ENCODE measurements around the gene WNT11.
"Not testable (repeated sequence)": the region's sequence is repeated elsewhere in the genome, so short reads cannot be mapped to it uniquely, and the experiment has no call there.

WNT11 gene

DNA sequence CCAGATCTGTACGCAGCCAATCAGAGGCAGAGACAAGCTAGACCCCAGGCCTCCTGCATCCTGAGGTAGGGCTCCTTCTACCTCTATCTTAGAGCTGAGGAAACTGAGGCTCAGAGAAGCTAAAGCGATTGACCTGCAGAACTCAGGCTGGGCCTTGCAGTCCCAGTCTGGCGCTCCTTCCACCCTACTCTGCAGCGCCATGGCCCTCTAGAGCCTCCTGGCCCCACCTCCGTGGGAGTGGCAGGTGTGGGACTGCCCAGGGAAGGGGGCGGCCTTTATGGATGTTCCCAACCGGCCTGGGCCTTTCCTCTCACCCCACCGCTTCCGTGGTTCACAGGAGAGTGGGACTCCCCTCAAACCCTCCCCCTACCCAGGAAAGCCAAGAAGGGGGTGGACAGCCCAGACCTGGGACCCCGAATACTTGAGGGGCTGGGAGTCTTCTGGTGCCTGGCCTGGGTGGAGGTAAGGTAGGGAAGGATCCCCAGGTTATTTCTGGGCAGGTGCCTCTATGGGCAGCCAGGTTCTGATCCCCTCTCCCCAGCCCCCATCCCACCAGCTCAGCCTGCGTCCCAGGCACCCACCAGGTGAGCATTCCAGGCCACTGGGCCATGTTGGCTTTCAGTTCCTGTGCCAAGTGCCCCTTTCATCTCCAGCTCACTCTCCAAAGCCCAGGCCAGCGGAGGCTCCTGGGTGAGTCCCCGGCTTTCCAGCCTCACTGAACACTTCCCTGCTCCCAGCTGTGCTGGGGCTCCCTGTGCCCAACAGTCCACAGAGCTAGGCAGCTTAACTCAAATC lies 3.0 kb downstream of the WNT11 start:
- DNase-seq (ENCODE audit: low read depth in 2 of 2), result no peak

DNA sequence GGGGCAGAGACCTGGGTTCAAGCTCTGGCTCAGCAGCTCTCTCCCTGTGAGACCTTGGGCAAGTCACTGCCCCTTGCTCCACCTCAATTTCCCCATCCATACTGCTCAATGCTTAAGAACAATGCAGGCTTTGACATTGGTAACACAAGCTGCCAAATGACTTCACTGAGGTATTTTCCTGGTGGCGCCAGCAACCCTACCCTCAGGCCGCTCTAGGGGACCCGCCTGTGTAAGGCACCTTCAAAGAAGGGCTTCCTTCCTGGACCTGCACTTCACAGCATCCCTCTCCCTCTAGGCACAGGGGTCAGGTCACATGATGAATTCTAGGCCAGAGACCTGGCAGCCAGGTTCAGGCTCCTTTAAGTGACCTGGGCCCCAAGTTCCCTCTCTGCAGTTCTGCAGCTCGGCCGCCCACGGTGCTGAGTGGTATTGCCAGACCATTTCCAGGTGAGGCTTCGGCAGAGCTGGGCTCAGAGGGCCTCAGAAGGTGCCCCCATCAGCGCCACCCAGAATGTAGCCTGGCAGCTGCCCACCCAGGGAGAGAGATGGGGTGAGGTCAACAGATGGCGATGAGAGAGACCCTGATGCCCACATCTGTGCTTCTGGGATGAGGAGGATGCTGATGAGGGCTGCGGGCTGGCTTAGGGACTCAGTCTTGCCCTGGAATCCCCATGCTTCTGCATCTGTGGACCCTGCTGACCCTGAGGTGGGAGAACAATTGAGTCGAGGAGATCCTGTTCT lies 4.5 kb downstream of the WNT11 start:
- no peak for DNase-seq (ENCODE audit: low read depth in 2 of 2)

DNA sequence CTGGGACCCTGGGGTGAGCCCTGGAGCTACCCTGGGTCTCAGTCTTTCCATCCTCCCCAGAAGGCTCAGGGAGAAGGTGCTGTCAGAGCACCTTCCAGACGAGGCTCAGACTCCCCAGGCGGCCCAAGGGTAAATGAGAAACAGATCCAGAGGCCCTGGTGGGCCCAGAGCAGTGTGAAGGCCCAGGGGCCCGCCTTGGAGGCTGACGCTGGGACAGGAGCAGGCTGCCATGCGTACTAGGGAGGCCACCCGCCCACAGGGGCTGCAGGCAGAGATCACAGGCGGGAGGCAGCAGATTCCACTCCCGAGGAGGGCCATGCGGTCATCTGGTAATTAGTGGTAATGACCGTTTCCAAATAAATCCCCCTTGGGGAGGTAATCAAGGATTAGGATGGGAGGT lies 5.2 kb downstream of the WNT11 start:
- DNase-seq (ENCODE audit: low read depth in 2 of 2), result no peak

GRCh38 chr11:76200006-76200940 lies 6.0 kb downstream of the WNT11 start:
- no peak for DNase-seq (ENCODE audit: low read depth in 2 of 2)

DNA sequence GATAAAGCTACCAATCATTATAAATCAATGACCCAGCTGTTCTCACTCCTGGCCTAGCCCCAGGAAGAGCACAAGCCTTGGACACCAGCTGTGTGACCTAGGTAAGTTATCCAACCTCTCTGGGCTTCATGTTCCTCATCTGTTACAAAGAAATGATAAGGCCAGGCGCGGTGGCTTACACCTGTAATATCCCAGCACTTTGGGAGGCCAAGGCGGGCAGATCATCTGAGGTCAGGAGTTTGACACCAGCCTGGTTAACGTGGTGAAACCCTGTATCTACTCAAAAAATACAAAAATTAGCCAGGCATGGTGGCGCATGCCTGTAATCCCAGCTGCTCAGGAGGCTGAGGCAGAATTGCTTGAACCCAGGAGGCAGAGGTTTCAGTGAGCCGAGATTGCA lies 7.6 kb downstream of the WNT11 start:
- not testable (repeated sequence) for DNase-seq (ENCODE audit: low read depth in 2 of 2)

DNA sequence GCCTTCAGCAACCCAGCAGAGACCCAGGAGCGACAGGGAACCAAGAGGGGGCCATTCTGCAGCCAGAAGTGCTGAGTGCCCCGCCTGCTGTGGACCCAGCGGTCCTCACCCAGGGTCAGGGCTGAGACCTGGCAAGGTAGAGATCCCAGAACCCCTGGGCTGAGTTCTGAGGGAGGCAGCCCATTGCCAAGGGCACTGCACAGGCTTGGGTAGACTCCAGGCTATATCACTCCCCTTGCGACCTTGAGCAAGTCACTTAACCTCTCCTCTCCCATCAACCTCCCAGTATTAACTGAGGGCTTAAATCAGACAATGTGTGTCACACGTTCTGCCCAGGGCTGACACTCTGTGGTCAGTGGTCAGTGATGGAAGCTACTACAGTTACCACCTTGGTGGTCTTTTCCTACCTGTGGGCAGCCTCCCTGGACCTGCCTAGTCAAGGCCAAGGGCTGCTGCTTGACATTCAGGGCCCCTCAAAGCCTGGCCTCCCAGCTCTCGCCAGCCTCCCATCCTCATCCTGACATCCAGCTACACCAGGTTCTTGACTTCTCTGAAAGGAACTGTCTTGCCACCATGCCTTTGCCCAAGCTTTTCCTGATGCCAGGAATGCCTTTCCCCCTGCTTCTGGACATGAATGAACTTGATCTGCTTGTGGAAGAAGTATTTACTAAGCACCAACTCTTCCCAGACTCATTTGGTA lies 8.2 kb downstream of the WNT11 start:
- no peak for DNase-seq (ENCODE audit: low read depth in 2 of 2)

GRCh38 chr11:76197332-76197731 lies 9.0 kb downstream of the WNT11 start:
- no peak for DNase-seq (ENCODE audit: low read depth in 2 of 2)

- no peak for DNase-seq (ENCODE audit: low read depth in 2 of 2)
Observed at GRCh38 chr11:76196849-76197248, 9.5 kb downstream of the WNT11 start.

- no peak for DNase-seq (ENCODE audit: low read depth in 2 of 2)
Observed at GRCh38 chr11:76194872-76195668, 11.2 kb downstream of the WNT11 start.

DNA sequence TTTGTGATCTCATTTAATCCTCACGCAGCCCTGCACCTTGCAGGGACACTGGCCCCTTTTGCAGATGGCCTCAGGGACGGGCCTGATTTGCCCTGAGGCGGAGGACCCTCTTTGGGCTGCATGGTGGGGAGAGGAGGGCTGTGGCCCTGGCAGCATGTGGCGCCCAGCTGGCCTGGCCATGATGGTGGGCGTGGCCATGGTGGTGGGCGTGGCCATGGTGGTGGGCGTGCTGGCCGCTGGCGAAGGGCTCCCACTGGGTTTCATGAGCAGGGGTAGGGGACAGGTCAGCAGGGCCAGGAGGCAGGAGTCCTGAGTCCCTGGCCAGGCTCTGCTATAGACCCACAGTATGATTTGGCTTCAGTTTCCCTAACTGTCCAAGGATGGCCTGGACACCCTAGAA lies 13.1 kb downstream of the WNT11 start:
- no peak for DNase-seq (ENCODE audit: low read depth in 2 of 2)

- DNase-seq (ENCODE audit: low read depth in 2 of 2), result no peak
Observed at GRCh38 chr11:76190376-76190775, 15.9 kb downstream of the WNT11 start.

- DNase-seq (ENCODE audit: low read depth in 2 of 2), result no peak
Observed at GRCh38 chr11:76189682-76190081, 16.6 kb downstream of the WNT11 start.

GRCh38 chr11:76188873-76189272 lies 17.4 kb downstream of the WNT11 start:
- no peak for DNase-seq (ENCODE audit: low read depth in 2 of 2)

- DNase-seq (ENCODE audit: low read depth in 2 of 2), result no peak
Observed at GRCh38 chr11:76186776-76187279, 19.5 kb downstream of the WNT11 start.

- DNase-seq (ENCODE audit: low read depth in 2 of 2), result no peak
Observed at GRCh38 chr11:76185931-76186401, 20.3 kb downstream of the WNT11 start.

DNA sequence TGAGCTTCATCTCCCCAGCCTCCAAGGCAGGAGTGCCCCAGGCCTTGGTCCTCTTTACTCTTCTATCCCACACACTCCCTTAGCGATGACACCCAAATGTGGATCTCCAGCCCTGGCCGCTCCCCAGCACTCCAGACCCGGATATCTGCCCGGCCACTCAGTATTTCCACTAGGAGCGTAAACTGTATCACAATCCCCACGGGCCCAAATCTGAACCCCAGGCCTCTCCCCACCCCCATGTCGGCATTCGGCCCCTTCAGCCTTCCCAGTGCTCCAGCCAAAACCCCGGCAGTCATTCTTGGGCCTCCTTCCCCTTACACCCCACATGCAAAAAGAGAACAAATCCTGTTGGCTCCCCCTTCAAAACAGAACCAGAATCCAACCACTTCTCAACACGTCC lies 20.8 kb downstream of the WNT11 start:
- DNase-seq (ENCODE audit: low read depth in 2 of 2), result no peak

DNA sequence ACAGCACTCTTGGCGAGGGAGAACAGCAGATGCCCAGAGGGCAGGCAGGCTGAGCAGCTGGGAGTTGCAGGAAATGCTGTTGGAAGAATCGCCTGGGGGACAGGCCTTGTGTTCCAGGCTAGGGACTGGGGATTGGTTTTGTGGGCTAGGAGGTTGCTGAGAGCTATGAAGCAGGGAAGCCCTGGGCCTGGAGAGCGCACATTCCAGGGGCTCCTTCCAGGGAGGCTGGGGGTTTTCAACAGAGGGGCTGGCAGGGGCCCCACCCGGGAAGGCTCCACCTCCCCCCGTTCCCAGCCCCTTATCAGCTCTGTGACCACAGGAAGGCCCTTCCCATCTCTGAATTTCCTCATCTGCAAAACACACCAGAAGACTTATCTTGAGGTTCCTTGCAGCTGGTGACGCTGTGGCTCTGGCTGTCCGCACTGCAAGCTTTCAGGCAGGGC lies 21.7 kb downstream of the WNT11 start:
- DNase-seq (ENCODE audit: low read depth in 2 of 2), result no peak

DNA sequence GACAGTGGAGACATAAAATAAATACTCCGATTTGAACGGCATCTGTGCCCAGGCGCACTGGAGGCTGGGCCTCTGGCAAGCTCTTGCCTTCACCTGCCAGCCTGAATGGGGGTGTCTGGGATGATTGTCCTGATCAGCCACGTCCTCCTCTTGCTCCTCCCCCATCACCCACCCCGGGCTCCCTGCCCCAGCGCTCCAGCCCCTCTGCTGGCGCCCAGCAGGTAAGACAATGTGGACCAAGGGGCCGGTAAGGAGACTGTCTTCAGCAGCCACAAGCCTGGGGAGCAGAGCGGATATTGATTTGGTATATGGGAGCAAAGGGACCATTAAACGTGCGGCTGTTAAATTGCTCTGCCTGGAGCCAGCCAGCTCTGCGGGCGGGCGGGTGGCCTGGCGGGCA lies 24.9 kb downstream of the WNT11 start:
- no peak for DNase-seq (ENCODE audit: low read depth in 2 of 2)

DNA sequence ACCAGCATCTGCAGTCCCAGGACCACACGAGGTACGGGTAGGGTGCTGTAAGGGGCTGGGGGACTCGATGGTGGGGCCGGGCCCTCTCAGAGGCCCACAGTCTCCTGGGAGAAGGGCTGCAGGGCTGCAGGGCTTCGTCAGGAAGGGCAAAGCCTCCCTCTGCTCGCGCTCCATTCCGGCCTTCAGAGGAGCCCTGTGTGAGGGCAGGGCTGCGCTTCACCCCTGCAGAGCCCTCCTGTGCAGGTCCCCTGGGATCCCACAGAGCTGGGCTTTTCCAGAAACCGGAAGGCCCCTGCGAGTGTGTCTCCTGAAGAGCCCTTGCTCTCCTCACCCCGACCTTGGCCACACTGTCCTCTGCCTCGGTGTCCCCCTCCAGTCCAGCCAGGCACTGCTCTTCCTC lies 27.2 kb downstream of the WNT11 start:
- no peak for DNase-seq (ENCODE audit: low read depth in 2 of 2)

GRCh38 chr11:76177250-76177686 lies 29.0 kb downstream of the WNT11 start:
- no peak for DNase-seq (ENCODE audit: low read depth in 2 of 2)
